ENCODE measurements around the gene ADNP2.

ADNP2 gene

GRCh38 chr18:80171054-80171872 lies 62.2 kb downstream of the ADNP2 start:
- TF ChIP-seq ZNF785 (tag by site-specific recombination; IDR thresholded peaks at IDR 0.05) (no peak), SP3 (tag by site-specific recombination; IDR thresholded peaks at IDR 0.05) (no peak), TRIM28 (IDR thresholded peaks at IDR 0.05; ENCODE audit: borderline replicate concordance, low read length) (no peak), ZNF354C (tag by site-specific recombination; IDR thresholded peaks at IDR 0.05; ENCODE audit: borderline replicate concordance, low read depth) (no peak), ZNF623 (tag by site-specific recombination; IDR thresholded peaks at IDR 0.05) (no peak), ZFP3 (tag by site-specific recombination; IDR thresholded peaks at IDR 0.05; ENCODE audit: low read depth) (no peak), HOXD13 (CRISPR knock-in tag; IDR thresholded peaks at IDR 0.05; ENCODE audit: borderline replicate concordance) (no peak), ZBTB1 (tag by site-specific recombination; IDR thresholded peaks at IDR 0.05) (no peak), ZNF654 (tag by site-specific recombination; IDR thresholded peaks at IDR 0.05; ENCODE audit: low read depth) (peak; percentile 33), GLIS1 (tag by site-specific recombination; IDR thresholded peaks at IDR 0.05) (no peak), SCRT1 (tag by site-specific recombination; IDR thresholded peaks at IDR 0.05; ENCODE audit: borderline replicate concordance) (0 out of 2 replicates have a peak, but pooled peaks have one; percentile 24), ZNF266 (tag by site-specific recombination; IDR thresholded peaks at IDR 0.05; ENCODE audit: low read depth) (no peak), ZBTB11 (tag by site-specific recombination; conservative IDR thresholded peaks at IDR 0.05; ENCODE audit: low read depth) (no peak), WT1 (tag by site-specific recombination; IDR thresholded peaks at IDR 0.05) (no peak), KLF1 (tag by site-specific recombination; IDR thresholded peaks at IDR 0.05) (no peak), ZNF132 (tag by site-specific recombination; IDR thresholded peaks at IDR 0.05; ENCODE audit: borderline replicate concordance) (no peak)
- TF ChIP-seq, protein P1, sequence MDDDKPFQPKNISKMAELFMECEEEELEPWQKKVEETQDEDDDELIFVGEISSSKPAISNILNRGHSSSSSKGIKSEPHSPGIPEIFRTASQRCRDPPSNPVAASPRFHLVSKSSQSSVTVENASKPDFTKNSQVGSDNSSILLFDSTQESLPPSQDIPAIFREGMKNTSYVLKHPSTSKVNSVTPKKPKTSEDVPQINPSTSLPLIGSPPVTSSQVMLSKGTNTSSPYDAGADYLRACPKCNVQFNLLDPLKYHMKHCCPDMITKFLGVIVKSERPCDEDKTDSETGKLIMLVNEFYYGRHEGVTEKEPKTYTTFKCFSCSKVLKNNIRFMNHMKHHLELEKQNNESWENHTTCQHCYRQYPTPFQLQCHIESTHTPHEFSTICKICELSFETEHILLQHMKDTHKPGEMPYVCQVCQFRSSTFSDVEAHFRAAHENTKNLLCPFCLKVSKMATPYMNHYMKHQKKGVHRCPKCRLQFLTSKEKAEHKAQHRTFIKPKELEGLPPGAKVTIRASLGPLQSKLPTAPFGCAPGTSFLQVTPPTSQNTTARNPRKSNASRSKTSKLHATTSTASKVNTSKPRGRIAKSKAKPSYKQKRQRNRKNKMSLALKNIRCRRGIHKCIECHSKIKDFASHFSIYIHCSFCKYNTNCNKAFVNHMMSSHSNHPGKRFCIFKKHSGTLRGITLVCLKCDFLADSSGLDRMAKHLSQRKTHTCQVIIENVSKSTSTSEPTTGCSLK (tag by site-specific recombination; IDR thresholded peaks at IDR 0.05): no peak
- TF ChIP-seq, protein P2, sequence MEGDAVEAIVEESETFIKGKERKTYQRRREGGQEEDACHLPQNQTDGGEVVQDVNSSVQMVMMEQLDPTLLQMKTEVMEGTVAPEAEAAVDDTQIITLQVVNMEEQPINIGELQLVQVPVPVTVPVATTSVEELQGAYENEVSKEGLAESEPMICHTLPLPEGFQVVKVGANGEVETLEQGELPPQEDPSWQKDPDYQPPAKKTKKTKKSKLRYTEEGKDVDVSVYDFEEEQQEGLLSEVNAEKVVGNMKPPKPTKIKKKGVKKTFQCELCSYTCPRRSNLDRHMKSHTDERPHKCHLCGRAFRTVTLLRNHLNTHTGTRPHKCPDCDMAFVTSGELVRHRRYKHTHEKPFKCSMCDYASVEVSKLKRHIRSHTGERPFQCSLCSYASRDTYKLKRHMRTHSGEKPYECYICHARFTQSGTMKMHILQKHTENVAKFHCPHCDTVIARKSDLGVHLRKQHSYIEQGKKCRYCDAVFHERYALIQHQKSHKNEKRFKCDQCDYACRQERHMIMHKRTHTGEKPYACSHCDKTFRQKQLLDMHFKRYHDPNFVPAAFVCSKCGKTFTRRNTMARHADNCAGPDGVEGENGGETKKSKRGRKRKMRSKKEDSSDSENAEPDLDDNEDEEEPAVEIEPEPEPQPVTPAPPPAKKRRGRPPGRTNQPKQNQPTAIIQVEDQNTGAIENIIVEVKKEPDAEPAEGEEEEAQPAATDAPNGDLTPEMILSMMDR (tag by site-specific recombination; IDR thresholded peaks at IDR 0.05): peak; percentile 64
- TF ChIP-seq, protein P3, sequence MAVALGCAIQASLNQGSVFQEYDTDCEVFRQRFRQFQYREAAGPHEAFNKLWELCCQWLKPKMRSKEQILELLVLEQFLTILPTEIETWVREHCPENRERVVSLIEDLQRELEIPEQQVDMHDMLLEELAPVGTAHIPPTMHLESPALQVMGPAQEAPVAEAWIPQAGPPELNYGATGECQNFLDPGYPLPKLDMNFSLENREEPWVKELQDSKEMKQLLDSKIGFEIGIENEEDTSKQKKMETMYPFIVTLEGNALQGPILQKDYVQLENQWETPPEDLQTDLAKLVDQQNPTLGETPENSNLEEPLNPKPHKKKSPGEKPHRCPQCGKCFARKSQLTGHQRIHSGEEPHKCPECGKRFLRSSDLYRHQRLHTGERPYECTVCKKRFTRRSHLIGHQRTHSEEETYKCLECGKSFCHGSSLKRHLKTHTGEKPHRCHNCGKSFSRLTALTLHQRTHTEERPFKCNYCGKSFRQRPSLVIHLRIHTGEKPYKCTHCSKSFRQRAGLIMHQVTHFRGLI (tag by site-specific recombination; IDR thresholded peaks at IDR 0.05): no peak
- ChIA-PET CTCF (interaction anchor here (0.6 to 1.9 kb wide), 22 partner anchors 9 to 345 kb away, joined by 3 to 15 read pairs (median 4); partner anchors contain the start of gene PARD6G), POLR2A (no interaction called here)
- no peaks in the 10 kb centered on the region for H3K36me3 ChIP-seq (ENCODE audit: control insufficient read depth in 2 of 2, insufficient read depth in 1 of 2, low read length in 2 of 2)
- no peak overlapping the region for H3K27ac ChIP-seq (ENCODE audit: extremely low read depth, low read depth, low read length)
- H3K9me3 ChIP-seq (ENCODE audit: control insufficient read depth, insufficient read depth, low read depth, low read length): no peaks in the 10 kb centered on the region
- H3K4me1 ChIP-seq (ENCODE audit: control insufficient read depth, insufficient read depth, low read length): no peaks in the 10 kb centered on the region
- no peak overlapping the region for H3K4me3 ChIP-seq (ENCODE audit: low read depth, low read length)

All from HEK293 (cell line).